Upper lobe of left lung (tissue), 6 donors: Measurements from ENCODE around the gene DERA. TPM values are rescaled to one million over a fixed set of nuclear protein-coding genes. Genes with fewer than 3 reads are reported as not detected.
A peak's percentile ranks its signal among the peaks of the same experiment; 100 is the strongest.

Experiments
- ATAC-seq, 2 donors: fragments of 200-7000 bp; cut with Tn5 transposase; one replicate each; pipeline ENCODE4 v1.9.1; 2022; ENCODE audit warnings: mild to moderate bottlenecking in 2 of 2, moderate library complexity in 2 of 2; ENCODE audit not compliant: low FRiP score in 2 of 2
- DNase-seq, 2 donors: peaks; one replicate each; pipeline ENCODE4 v3.0.0-alpha.2; 2019 to 2020
- H3K27ac ChIP-seq, 4 donors: fragments of 200-600 bp; sonication (generic); one replicate each; pipeline ENCODE4 v1.5.1; 2016 to 2019
- H3K27me3 ChIP-seq, 4 donors: fragments of 200-600 bp; sonication (generic); one replicate each; pipeline ENCODE4 v1.5.1; 2017 to 2019
- H3K36me3 ChIP-seq, 4 donors: fragments of 200-600 bp; sonication (generic); one replicate each; pipeline ENCODE4 v1.5.1; 2016 to 2019
- H3K4me1 ChIP-seq, 4 donors: fragments of 200-600 bp; sonication (generic); one replicate each; pipeline ENCODE4 v1.5.1; 2018 to 2019
- H3K4me3 ChIP-seq, 4 donors: fragments of 200-600 bp; sonication (generic); one replicate each; pipeline ENCODE4 v1.5.1; 2017 to 2019; ENCODE audit warnings: mild to moderate bottlenecking in 2 of 4, moderate library complexity in 1 of 4
- H3K9me3 ChIP-seq, 4 donors: fragments of 200-600 bp; sonication (generic); one replicate each; pipeline ENCODE4 v1.5.1; 2018 to 2019
- CTCF ChIP-seq, 6 experiments: fragments of 450-650 bp in 4 of 6; fragments of 200-600 bp in 2 of 6; sonication (generic) in 2 of 6; IDR thresholded peaks; one replicate each; pipeline ENCODE4 v1.5.1; 2016 to 2019; ENCODE audit warnings: antibody characterized with exemption in 6 of 6
- EP300 ChIP-seq, 4 donors: sonication (generic); formaldehyde crosslinking; IDR thresholded peaks; one replicate each; pipeline ENCODE4 v1.5.1; 2017; ENCODE audit warnings: antibody characterized with exemption in 4 of 4, control low read depth in 2 of 4
- POLR2A ChIP-seq, 4 donors: fragments of 450-650 bp; IDR thresholded peaks; one replicate each; pipeline ENCODE4 v1.5.1; 2016 to 2017; ENCODE audit warnings: antibody characterized with exemption in 4 of 4, mild to moderate bottlenecking in 2 of 4
- POLR2AphosphoS5 ChIP-seq, 2 donors: sonication (generic); formaldehyde crosslinking; IDR thresholded peaks; one replicate each; pipeline ENCODE4 v1.5.1; 2017; ENCODE audit warnings: antibody characterized with exemption in 2 of 2
- WGBS, 2 donors: methylation state at CpG; one replicate each; pipeline ENCODE4 v1.1.5; 2017 to 2018; 5-methylcytosine and 5-hydroxymethylcytosine counted together
- total RNA-seq, 6 donors: library from RNA; depleted of rRNA in 4 of 6; stranded (reverse); fragments of >200 nt in 4 of 6; gene quantifications; one replicate each; pipeline versions ENCODE4 v1.1.0 to v1.2.1, GENCODE V29; 2016 to 2021
- donor health status: DM: no; HTN: no; CAD: no; lungs with moderate emphysema.
- donor health status: DM: no; HTN: yes; CAD: no; lungs with severe emphysema.

The DERA gene
- total RNA-seq, 6 donors from 2014 or later: 13.6 to 63.8 (median 39.2) TPM

GRCh38 chr12:15879413-15879812 is 31.7 kb upstream of the DERA start:
- DNase-seq (no peak), ATAC-seq (no peak)
- WGBS, 2 donors: 93 to 97% methylated on average over 3 of the region's 3 CpGs

GRCh38 chr12:15880721-15881120 is 30.4 kb upstream of the DERA start:
- no peak for DNase-seq
- H3K4me1 ChIP-seq: peaks cover 12 to 24% (median 18%) of the 10 kb centered on the region in 4 donors
- 96 to 99% methylated on average over 3 of the region's 3 CpGs for WGBS, 2 donors

More at GRCh38 chr12:15879413-15879812, 31.7 kb upstream of the DERA start:
- Histone ChIP-seq H3K4me1 (peaks cover 8 to 16% (median 13%) of the 10 kb centered on the region in 4 donors), H3K9me3 (no peaks in the 10 kb centered on the region), H3K36me3 (no peaks in the 10 kb centered on the region), H3K4me3 (no peak overlapping the region), H3K27me3 (no peaks in the 10 kb centered on the region), H3K27ac (no peak overlapping the region)
- TF ChIP-seq POLR2A (IDR thresholded peaks at IDR 0.05) (no peak), EP300 (IDR thresholded peaks at IDR 0.05) (no peak), POLR2AphosphoS5 (IDR thresholded peaks at IDR 0.05) (no peak), CTCF (IDR thresholded peaks at IDR 0.05) (no peak)

GRCh38 chr12:15882118-15882971 is 28.8 kb upstream of the DERA start, which contains the start of gene STRAP:
Gene STRAP (plus strand): TSS chr12:15882387. CDS start chr12:15882708, 321 bp downstream.
- TF ChIP-seq POLR2AphosphoS5 (IDR thresholded peaks at IDR 0.05) (peak; percentile 97 to 98), EP300 (IDR thresholded peaks at IDR 0.05) (peak in 1 of 4 donors; percentile 61), CTCF (IDR thresholded peaks at IDR 0.05) (peak in 2 of 6 experiments; percentile 7 to 9), POLR2A (IDR thresholded peaks at IDR 0.05) (peak; percentile 56 to 100 (median 98))
- Histone ChIP-seq H3K9me3 (no peaks in the 10 kb centered on the region), H3K36me3 (peaks cover 0 to 14% (median 3%) of the 10 kb centered on the region in 4 donors), H3K27me3 (no peaks in the 10 kb centered on the region), H3K4me3 (peak within 1 kb of the TSS; percentile 66 to 97 (median 70)), H3K27ac (peak within 1 kb of the TSS; percentile 93 to 97 (median 96)), H3K4me1 (peaks cover 15 to 31% (median 23%) of the 10 kb centered on the region in 4 donors)
- peak; percentile 98 for ATAC-seq
- WGBS, 2 donors: 0% methylated on average over 46 to 63 of the region's 63 CpGs
- DNase-seq: peak; percentile 95 to 97

More at GRCh38 chr12:15880721-15881120, 30.4 kb upstream of the DERA start:
- H3K36me3 ChIP-seq: no peaks in the 10 kb centered on the region
- H3K27ac ChIP-seq: no peak overlapping the region
- no peak for ATAC-seq
- TF ChIP-seq EP300 (IDR thresholded peaks at IDR 0.05) (no peak), CTCF (IDR thresholded peaks at IDR 0.05) (no peak), POLR2AphosphoS5 (IDR thresholded peaks at IDR 0.05) (no peak), POLR2A (IDR thresholded peaks at IDR 0.05) (no peak)
- no peak overlapping the region for H3K4me3 ChIP-seq
- H3K9me3 ChIP-seq: no peaks in the 10 kb centered on the region
- H3K27me3 ChIP-seq: no peaks in the 10 kb centered on the region

GRCh38 chr12:15883536-15883935 is 27.6 kb upstream of the DERA start:
- Histone ChIP-seq H3K27me3 (no peaks in the 10 kb centered on the region), H3K27ac (peak overlapping the region in 3 of 4 donors; percentile 93 to 96 (median 95)), H3K4me1 (peaks cover 21 to 31% (median 24%) of the 10 kb centered on the region in 4 donors), H3K36me3 (peaks cover 0 to 16% (median 3%) of the 10 kb centered on the region in 4 donors), H3K9me3 (no peaks in the 10 kb centered on the region), H3K4me3 (peak overlapping the region in 3 of 4 donors; percentile 66 to 73 (median 68))
- ATAC-seq (no peak), DNase-seq (no peak)
- TF ChIP-seq EP300 (IDR thresholded peaks at IDR 0.05): no peak
- no peak for TF ChIP-seq POLR2A (IDR thresholded peaks at IDR 0.05)
- no peak for TF ChIP-seq CTCF (IDR thresholded peaks at IDR 0.05)
- TF ChIP-seq POLR2AphosphoS5 (IDR thresholded peaks at IDR 0.05): no peak
- 55 to 66% methylated on average over 6 of the region's 6 CpGs for WGBS, 2 donors
